CD8-positive, alpha-beta memory T cell (primary cell): ENCODE data around the gene CTTNBP2. TPM values are rescaled to one million over a fixed set of nuclear protein-coding genes. Genes with fewer than 3 reads are reported as not detected.

ENCODE experiments used
- CTCF ChIA-PET: fragments of 350-600 bp; sonication (Branson Sonifier 250); formaldehyde crosslinking; loops from one replicate; lab custom pipeline; 2021; ENCODE audit warnings: antibody characterized with exemption; lab: Charles Lee
- POLR2A ChIA-PET: fragments of 350-600 bp; sonication (Branson Sonifier 250); formaldehyde crosslinking; loops from one replicate; lab custom pipeline; 2021; ENCODE audit warnings: antibody characterized with exemption; lab: Charles Lee
- DNase-seq, 5 donors: peaks; one replicate each; pipeline versions ENCODE4 v3.0.0 to v3.0.0-alpha.2; 2020 to 2022; ENCODE audit warnings: mixed read lengths in 1 of 5
- H3K27ac ChIP-seq: one replicate; pipeline ENCODE4 v1.7.0; 2013; ENCODE audit warnings: low read depth, mild to moderate bottlenecking, low read length, moderate library complexity
- H3K27me3 ChIP-seq: 2 replicates; pipeline ENCODE4 v1.7.0; 2013; ENCODE audit warnings: low read length, mild to moderate bottlenecking; ENCODE audit not compliant: insufficient read depth, poor library complexity, severe bottlenecking
- H3K36me3 ChIP-seq: 2 replicates; pipeline ENCODE4 v1.7.0; 2013; ENCODE audit warnings: mild to moderate bottlenecking, low read length, moderate library complexity; ENCODE audit not compliant: insufficient read depth
- H3K4me1 ChIP-seq: 2 replicates; pipeline ENCODE4 v1.7.0; 2013; ENCODE audit warnings: mild to moderate bottlenecking, low read length, moderate library complexity; ENCODE audit not compliant: insufficient read depth
- H3K4me3 ChIP-seq: 2 replicates; pipeline ENCODE4 v1.7.0; 2013; ENCODE audit warnings: mild to moderate bottlenecking, low read length
- H3K9me3 ChIP-seq: 2 replicates; pipeline ENCODE4 v1.7.0; 2013; ENCODE audit warnings: mild to moderate bottlenecking, low read length
- H3K27ac Mint-ChIP-seq, 8 donors: one replicate each; pipeline ENCODE4 v1.8.0; 2020 to 2021; ENCODE audit warnings: mixed read lengths in 8 of 8, mild to moderate bottlenecking in 6 of 8, inconsistent platforms in 3 of 8, moderate library complexity in 3 of 8
- H3K27me3 Mint-ChIP-seq, 2 donors: one replicate each; pipeline ENCODE4 v1.8.0; 2020 to 2021; ENCODE audit warnings: mixed read lengths in 2 of 2, mild to moderate bottlenecking in 1 of 2, moderate library complexity in 1 of 2
- H3K36me3 Mint-ChIP-seq, 3 donors: one replicate each; pipeline ENCODE4 v1.8.0; 2020 to 2021; ENCODE audit warnings: mixed read lengths in 3 of 3, inconsistent platforms in 1 of 3, mild to moderate bottlenecking in 1 of 3
- H3K4me1 Mint-ChIP-seq, 3 donors: one replicate each; pipeline ENCODE4 v1.8.0; 2020 to 2021; ENCODE audit warnings: mixed read lengths in 3 of 3, inconsistent platforms in 1 of 3, mild to moderate bottlenecking in 1 of 3
- H3K4me3 Mint-ChIP-seq, 7 donors: one replicate each; pipeline ENCODE4 v1.8.0; 2020 to 2021; ENCODE audit warnings: mixed read lengths in 7 of 7, mild to moderate bottlenecking in 6 of 7, moderate library complexity in 4 of 7, inconsistent platforms in 2 of 7
- H3K9me3 Mint-ChIP-seq, 5 donors: one replicate each; pipeline ENCODE4 v1.8.0; 2020 to 2022; ENCODE audit warnings: mixed read lengths in 5 of 5, mild to moderate bottlenecking in 3 of 5, moderate library complexity in 2 of 5, inconsistent platforms in 1 of 5
- polyA plus RNA-seq: library from polyadenylated mRNA; unstranded; fragments of 300-500 nt; fragmentation: Illumina TruSeq; gene quantifications from one replicate; pipeline ENCODE4 v1.2.3, GENCODE V29; 2021
- total RNA-seq, 2 experiments: library from RNA; stranded (reverse); gene quantifications; one replicate each; pipeline ENCODE4 v1.2.3, GENCODE V29; 2021

CTTNBP2 gene
- total and polyA plus RNA-seq, 3 experiments from 2014 or later = not detected

GRCh38 chr7:117800406-117800805, 72.8 kb downstream of the CTTNBP2 start:
- Histone ChIP-seq H3K36me3 (no peaks in the 10 kb centered on the region), H3K27ac (no peak overlapping the region), H3K4me1 (no peaks in the 10 kb centered on the region), H3K4me3 (no peak overlapping the region), H3K9me3 (no peaks in the 10 kb centered on the region), H3K27me3 (no peaks in the 10 kb centered on the region)
- Mint-ChIP-seq H3K36me3 (no peaks in the 10 kb centered on the region), H3K4me3 (no peak overlapping the region), H3K27me3 (no peaks in the 10 kb centered on the region), H3K27ac (no peak overlapping the region), H3K9me3 (peaks cover 0 to 15% (median 0%) of the 10 kb centered on the region in 5 donors), H3K4me1 (no peaks in the 10 kb centered on the region)
- CTCF ChIA-PET = no interaction called here
- POLR2A ChIA-PET = no interaction called here
- no peak for DNase-seq

GRCh38 chr7:117796889-117797288, 76.4 kb downstream of the CTTNBP2 start:
- no peak for DNase-seq
- Histone ChIP-seq H3K4me1 (no peaks in the 10 kb centered on the region), H3K36me3 (no peaks in the 10 kb centered on the region), H3K4me3 (no peak overlapping the region), H3K27ac (no peak overlapping the region), H3K27me3 (no peaks in the 10 kb centered on the region), H3K9me3 (no peaks in the 10 kb centered on the region)
- no peak overlapping the region for H3K27ac Mint-ChIP-seq
- H3K4me3 Mint-ChIP-seq = no peak overlapping the region
- ChIA-PET CTCF (no interaction called here), POLR2A (no interaction called here)
- H3K36me3 Mint-ChIP-seq = no peaks in the 10 kb centered on the region
- peaks cover 0 to 5% (median 1%) of the 10 kb centered on the region in 3 donors for H3K4me1 Mint-ChIP-seq
- peaks cover 0 to 17% (median 0%) of the 10 kb centered on the region in 5 donors for H3K9me3 Mint-ChIP-seq
- no peaks in the 10 kb centered on the region for H3K27me3 Mint-ChIP-seq

GRCh38 chr7:117793976-117794375, 79.3 kb downstream of the CTTNBP2 start:
- Histone ChIP-seq H3K9me3 (no peaks in the 10 kb centered on the region), H3K4me3 (no peak overlapping the region), H3K4me1 (no peaks in the 10 kb centered on the region), H3K27me3 (no peaks in the 10 kb centered on the region), H3K27ac (no peak overlapping the region), H3K36me3 (no peaks in the 10 kb centered on the region)
- H3K9me3 Mint-ChIP-seq = peaks cover 0 to 10% (median 0%) of the 10 kb centered on the region in 5 donors
- no peaks in the 10 kb centered on the region for H3K27me3 Mint-ChIP-seq
- no peak overlapping the region for H3K27ac Mint-ChIP-seq
- no peak overlapping the region for H3K4me3 Mint-ChIP-seq
- no peak for DNase-seq
- ChIA-PET POLR2A (no interaction called here), CTCF (no interaction called here)
- peaks cover 0 to 5% (median 1%) of the 10 kb centered on the region in 3 donors for H3K4me1 Mint-ChIP-seq
- no peaks in the 10 kb centered on the region for H3K36me3 Mint-ChIP-seq

GRCh38 chr7:117793521-117793920, 79.7 kb downstream of the CTTNBP2 start:
- Histone ChIP-seq H3K4me3 (no peak overlapping the region), H3K4me1 (no peaks in the 10 kb centered on the region), H3K36me3 (no peaks in the 10 kb centered on the region), H3K27ac (no peak overlapping the region), H3K27me3 (no peaks in the 10 kb centered on the region), H3K9me3 (peaks cover under 1% of the 10 kb centered on the region)
- H3K4me3 Mint-ChIP-seq = no peak overlapping the region
- H3K27ac Mint-ChIP-seq = no peak overlapping the region
- no peaks in the 10 kb centered on the region for H3K36me3 Mint-ChIP-seq
- H3K9me3 Mint-ChIP-seq = peaks cover 0 to 10% (median 0%) of the 10 kb centered on the region in 5 donors
- ChIA-PET CTCF (interaction anchor here (1.2 kb wide), 1 partner anchor 18 kb away, joined by 3 read pairs; no protein-coding TSS in a partner anchor), POLR2A (no interaction called here)
- no peak for DNase-seq
- H3K27me3 Mint-ChIP-seq = no peaks in the 10 kb centered on the region
- peaks cover 0 to 5% (median 1%) of the 10 kb centered on the region in 3 donors for H3K4me1 Mint-ChIP-seq

DNA sequence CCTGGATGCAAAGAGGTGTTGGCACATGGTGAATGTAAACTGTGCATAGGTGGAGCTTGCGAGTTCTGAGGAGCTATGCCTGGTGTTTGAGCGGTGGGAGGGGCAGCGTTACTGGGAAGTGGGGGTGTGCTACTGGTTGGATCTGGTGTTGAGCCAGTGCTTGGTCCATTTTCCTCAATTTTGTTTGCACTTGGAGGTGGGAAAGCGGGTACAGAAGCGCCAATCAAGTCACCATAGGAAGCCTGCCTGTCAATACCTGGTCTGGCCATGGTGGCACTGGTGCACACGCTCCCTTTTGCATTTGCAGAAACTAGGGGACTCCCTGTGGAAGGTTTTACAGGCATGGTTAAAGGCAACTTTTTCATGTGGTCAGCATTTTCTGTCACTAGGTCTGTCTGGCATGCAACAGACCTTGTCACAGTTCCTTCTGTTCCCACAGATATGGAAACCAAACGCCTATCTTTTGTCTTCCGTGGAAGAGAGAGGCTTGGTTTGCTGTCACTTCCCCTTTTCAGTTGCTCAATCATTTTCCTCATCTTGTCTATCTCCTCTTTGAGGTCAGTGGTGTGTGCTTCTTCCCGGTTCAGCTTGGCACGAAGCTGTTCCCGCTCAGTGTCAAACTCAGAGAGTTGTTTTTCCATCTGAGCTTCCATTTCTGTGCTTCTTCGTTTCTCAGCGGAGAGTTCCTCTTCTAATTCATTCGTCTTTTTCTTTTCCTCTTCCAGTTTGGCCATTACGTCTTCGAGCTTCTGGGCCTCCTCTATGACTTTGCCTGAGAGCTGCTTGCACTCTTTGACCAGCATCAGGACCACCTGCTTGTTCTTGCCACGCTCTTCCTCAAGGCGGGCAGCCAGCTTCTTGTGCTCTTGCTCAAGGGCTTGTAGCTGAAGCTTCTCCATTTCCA, 81.1 kb downstream of the CTTNBP2 start:
- Mint-ChIP-seq H3K27ac (no peak overlapping the region), H3K27me3 (no peaks in the 10 kb centered on the region), H3K4me3 (no peak overlapping the region), H3K9me3 (peaks cover 0 to 7% (median 0%) of the 10 kb centered on the region in 5 donors), H3K4me1 (peaks cover 0 to 5% (median 1%) of the 10 kb centered on the region in 3 donors), H3K36me3 (no peaks in the 10 kb centered on the region)
- Histone ChIP-seq H3K36me3 (no peaks in the 10 kb centered on the region), H3K27ac (peak overlapping the region; percentile 35), H3K9me3 (peaks cover 4% of the 10 kb centered on the region), H3K4me1 (no peaks in the 10 kb centered on the region), H3K4me3 (no peak overlapping the region), H3K27me3 (no peaks in the 10 kb centered on the region)
- ChIA-PET POLR2A (interaction anchor here (0.5 kb wide), 1 partner anchor 87 kb away, joined by 3 read pairs; no protein-coding TSS in a partner anchor), CTCF (interaction anchor here (1.2 kb wide), 1 partner anchor 20 kb away, joined by 3 read pairs; no protein-coding TSS in a partner anchor)
- no peak for DNase-seq

DNA sequence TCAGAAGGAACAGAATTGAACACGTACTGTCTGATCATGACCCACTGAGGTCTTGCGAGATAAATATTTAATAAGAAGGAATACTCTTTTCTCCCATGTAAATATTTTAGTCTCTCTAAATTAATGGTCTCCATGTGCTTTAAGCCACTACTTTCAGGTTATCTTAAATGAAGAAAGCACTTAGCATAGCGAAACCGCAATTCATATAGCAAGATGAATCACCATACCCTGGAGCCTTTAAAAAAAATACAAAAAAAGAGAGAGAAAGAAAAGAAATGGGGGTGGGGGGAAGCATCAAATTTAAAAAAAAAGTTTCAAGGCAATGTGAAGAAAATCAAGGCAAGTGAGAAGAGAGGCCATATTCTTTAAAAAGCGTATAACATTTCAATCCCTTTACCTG, 82.5 kb downstream of the CTTNBP2 start:
- Histone ChIP-seq H3K9me3 (peaks cover 4% of the 10 kb centered on the region), H3K27ac (no peak overlapping the region), H3K4me3 (no peak overlapping the region), H3K36me3 (no peaks in the 10 kb centered on the region), H3K4me1 (no peaks in the 10 kb centered on the region), H3K27me3 (no peaks in the 10 kb centered on the region)
- Mint-ChIP-seq H3K36me3 (no peaks in the 10 kb centered on the region), H3K4me3 (no peak overlapping the region), H3K27me3 (no peaks in the 10 kb centered on the region), H3K9me3 (peaks cover 0 to 5% (median 0%) of the 10 kb centered on the region in 5 donors), H3K4me1 (peaks cover 0 to 5% (median 1%) of the 10 kb centered on the region in 3 donors), H3K27ac (no peak overlapping the region)
- ChIA-PET POLR2A (no interaction called here), CTCF (no interaction called here)
- no peak for DNase-seq

- DNase-seq = no peak
- Mint-ChIP-seq H3K27me3 (no peaks in the 10 kb centered on the region), H3K27ac (no peak overlapping the region), H3K36me3 (no peaks in the 10 kb centered on the region), H3K4me1 (peaks cover 0 to 5% (median 1%) of the 10 kb centered on the region in 3 donors), H3K4me3 (no peak overlapping the region), H3K9me3 (peaks cover 0 to 4% (median 0%) of the 10 kb centered on the region in 5 donors)
- no peaks in the 10 kb centered on the region for H3K27me3 ChIP-seq
- POLR2A ChIA-PET = no interaction called here
- H3K4me3 ChIP-seq = no peak overlapping the region
- no peak overlapping the region for H3K27ac ChIP-seq
- no peaks in the 10 kb centered on the region for H3K36me3 ChIP-seq
- H3K9me3 ChIP-seq = peaks cover 4% of the 10 kb centered on the region
- no peaks in the 10 kb centered on the region for H3K4me1 ChIP-seq
- CTCF ChIA-PET = no interaction called here
Observed at GRCh38 chr7:117790251-117790650, 83.0 kb downstream of the CTTNBP2 start.

GRCh38 chr7:117785431-117785830, 87.8 kb downstream of the CTTNBP2 start:
- Mint-ChIP-seq H3K4me3 (no peak overlapping the region), H3K27me3 (no peaks in the 10 kb centered on the region), H3K9me3 (no peaks in the 10 kb centered on the region), H3K27ac (no peak overlapping the region), H3K36me3 (no peaks in the 10 kb centered on the region), H3K4me1 (no peaks in the 10 kb centered on the region)
- Histone ChIP-seq H3K36me3 (no peaks in the 10 kb centered on the region), H3K27ac (no peak overlapping the region), H3K9me3 (peaks cover 4% of the 10 kb centered on the region), H3K4me1 (no peaks in the 10 kb centered on the region), H3K27me3 (no peaks in the 10 kb centered on the region), H3K4me3 (no peak overlapping the region)
- ChIA-PET POLR2A (no interaction called here), CTCF (no interaction called here)
- DNase-seq = no peak
